Endodermal cell (in vitro differentiated cells): ENCODE data around the gene IMPA2. TPM values are rescaled to one million over a fixed set of nuclear protein-coding genes. Genes with fewer than 3 reads are reported as not detected.
A peak's percentile ranks its signal among the peaks of the same experiment; 100 is the strongest.
"Not testable (repeated sequence)": the region's sequence is repeated elsewhere in the genome, so short reads cannot be mapped to it uniquely, and the experiment has no call there.

Experiments used
- DNase-seq: peaks from one replicate; pipeline ENCODE4 v3.0.0-alpha.2; 2017
- H3K27ac ChIP-seq: 2 replicates; pipeline ENCODE4 v1.5.1; 2013; ENCODE audit warnings: mild to moderate bottlenecking, low read depth, low read length, moderate library complexity
- H3K27me3 ChIP-seq: 2 replicates; pipeline ENCODE4 v1.6.1; 2013; ENCODE audit warnings: mild to moderate bottlenecking, low read length, moderate library complexity; ENCODE audit not compliant: insufficient read depth, control insufficient read depth, poor library complexity, severe bottlenecking
- H3K36me3 ChIP-seq: 2 replicates; pipeline ENCODE4 v1.7.0; 2013; ENCODE audit warnings: mild to moderate bottlenecking, low read length, moderate library complexity; ENCODE audit not compliant: control insufficient read depth, insufficient read depth
- H3K4me1 ChIP-seq: one replicate; pipeline ENCODE4 v1.7.0; 2013; ENCODE audit warnings: low read length; ENCODE audit not compliant: control insufficient read depth, insufficient read depth
- H3K4me3 ChIP-seq: 2 replicates; pipeline ENCODE4 v1.5.1; 2013; ENCODE audit warnings: mild to moderate bottlenecking, low read length, moderate library complexity
- H3K9ac ChIP-seq: 2 replicates; pipeline ENCODE4 v1.6.1; 2013; ENCODE audit warnings: mild to moderate bottlenecking, low read length, moderate library complexity; ENCODE audit not compliant: poor library complexity, severe bottlenecking; ENCODE audit errors: extremely low read depth
- H3K9me3 ChIP-seq: 2 replicates; pipeline ENCODE4 v1.6.1; 2013; ENCODE audit warnings: mild to moderate bottlenecking, low read length, moderate library complexity; ENCODE audit not compliant: control insufficient read depth
- H3K27ac Mint-ChIP-seq: 2 replicates; pipeline ENCODE4 v1.8.0; 2020; ENCODE audit warnings: mixed read lengths
- H3K27me3 Mint-ChIP-seq: 2 replicates; pipeline ENCODE4 v1.8.0; 2021; ENCODE audit warnings: mild to moderate bottlenecking, mixed read lengths; ENCODE audit not compliant: insufficient read depth
- H3K36me3 Mint-ChIP-seq: 2 replicates; pipeline ENCODE4 v1.8.0; 2020; ENCODE audit warnings: low read depth, mixed read lengths
- H3K4me1 Mint-ChIP-seq: 2 replicates; pipeline ENCODE4 v1.8.0; 2020; ENCODE audit warnings: mixed read lengths
- H3K4me3 Mint-ChIP-seq: 2 replicates; pipeline ENCODE4 v1.8.0; 2020; ENCODE audit warnings: mild to moderate bottlenecking, moderate library complexity, mixed read lengths
- H3K9me3 Mint-ChIP-seq: 2 replicates; pipeline ENCODE4 v1.8.0; 2020; ENCODE audit warnings: mild to moderate bottlenecking, mixed read lengths
- CTCF ChIP-seq: fragments of 200-600 bp; sonication (generic); conservative IDR thresholded peaks from 2 replicates; pipeline ENCODE4 v1.5.0; 2021; ENCODE audit warnings: antibody characterized with exemption, mild to moderate bottlenecking
- WGBS, 2 experiments: methylation state at CpG; one replicate each; pipeline versions ENCODE4 v1.1.5 to v1.1.7; 2013; ENCODE audit warnings: missing lambda C conversion rate in 2 of 2, mixed read lengths in 1 of 2; ENCODE audit not compliant: insufficient coverage in 1 of 2, insufficient read length in 1 of 2; 5-methylcytosine and 5-hydroxymethylcytosine counted together
- total RNA-seq, 2 donors: library from RNA; stranded (reverse); fragmentation: NEBNext Ultra II Directional in 1 of 2; extraction: Animal tissue kit (Norgen Biotek cat#: 25700) in 1 of 2; gene quantifications; 2 replicates in 1 of 2; 3 replicates in 1 of 2; pipeline ENCODE4 v1.2.1, GENCODE V29; 2021

Gene IMPA2
- total RNA-seq, 2 donors from 2014 or later = 68.0 to 88.9 TPM

GRCh38 chr18:11956371-11957308 is 24.7 kb upstream of the IMPA2 start:
- H3K4me3 Mint-ChIP-seq = no peak overlapping the region

GRCh38 chr18:11957636-11958035 is 23.7 kb upstream of the IMPA2 start:
- Histone ChIP-seq H3K4me3 (no peak overlapping the region), H3K27me3 (no peaks in the 10 kb centered on the region), H3K9me3 (peaks cover 23% of the 10 kb centered on the region), H3K36me3 (no peaks in the 10 kb centered on the region), H3K9ac (no peak overlapping the region), H3K4me1 (peaks cover 3% of the 10 kb centered on the region), H3K27ac (no peak overlapping the region)
- WGBS, 2 experiments = 80 to 89% methylated on average over 2 of the region's 2 CpGs
- Mint-ChIP-seq H3K27ac (no peak overlapping the region), H3K36me3 (no peaks in the 10 kb centered on the region), H3K4me1 (peaks cover 11% of the 10 kb centered on the region), H3K27me3 (no peaks in the 10 kb centered on the region), H3K4me3 (no peak overlapping the region), H3K9me3 (peaks cover 26% of the 10 kb centered on the region)
- TF ChIP-seq CTCF = no peak
- DNase-seq = no peak

More at GRCh38 chr18:11956371-11957308, 24.7 kb upstream of the IMPA2 start:
- 92 to 93% methylated on average over 4 to 10 of the region's 10 CpGs for WGBS, 2 experiments
- no peaks in the 10 kb centered on the region for H3K27me3 Mint-ChIP-seq
- no peak overlapping the region for H3K9ac ChIP-seq
- peaks cover 13% of the 10 kb centered on the region for H3K4me1 Mint-ChIP-seq
- H3K27ac ChIP-seq = no peak overlapping the region
- peaks cover 23% of the 10 kb centered on the region for H3K9me3 ChIP-seq
- H3K4me1 ChIP-seq = no peaks in the 10 kb centered on the region
- H3K36me3 ChIP-seq = no peaks in the 10 kb centered on the region
- H3K4me3 ChIP-seq = no peak overlapping the region
- peak; percentile 83 for DNase-seq
- no peak overlapping the region for H3K27ac Mint-ChIP-seq
- H3K27me3 ChIP-seq = no peaks in the 10 kb centered on the region
- H3K9me3 Mint-ChIP-seq = peaks cover 26% of the 10 kb centered on the region
- H3K36me3 Mint-ChIP-seq = no peaks in the 10 kb centered on the region
- no peak for TF ChIP-seq CTCF

- H3K27ac ChIP-seq, H3K27ac Mint-ChIP-seq, H3K36me3 ChIP-seq, H3K4me3 ChIP-seq, H3K9ac ChIP-seq, H3K27me3 Mint-ChIP-seq, H3K27me3 ChIP-seq, H3K4me3 Mint-ChIP-seq, H3K4me1 ChIP-seq, DNase-seq, H3K36me3 Mint-ChIP-seq: not testable (repeated sequence)
- peaks cover 22% of the 10 kb centered on the region for H3K4me1 Mint-ChIP-seq
- 94 to 100% methylated on average over 7 to 33 of the region's 33 CpGs for WGBS, 2 experiments
- peaks cover 26% of the 10 kb centered on the region for H3K9me3 Mint-ChIP-seq
- H3K9me3 ChIP-seq = peaks cover 23% of the 10 kb centered on the region
Observed at GRCh38 chr18:11959651-11960050, 21.7 kb upstream of the IMPA2 start.
